ENCODE data around the gene AGAP1.
A peak's percentile ranks its signal among the peaks of the same experiment; 100 is the strongest.

The AGAP1 gene

GRCh38 chr2:235485362-235485761 is 8.5 kb upstream of the AGAP1 start:
- H3K4me3 ChIP-seq (ENCODE audit: low read depth, low read length), result no peak overlapping the region
- no peak for TF ChIP-seq CTCF (IDR thresholded peaks at IDR 0.05; ENCODE audit: control insufficient read depth, extremely low read depth, insufficient read depth)
- DNase-seq (ENCODE audit: low read depth), result no peak

GRCh38 chr2:235486729-235487128 is 7.1 kb upstream of the AGAP1 start:
- no peak for DNase-seq (ENCODE audit: low read depth)
- H3K4me3 ChIP-seq (ENCODE audit: low read depth, low read length), result no peak overlapping the region
- TF ChIP-seq CTCF (IDR thresholded peaks at IDR 0.05; ENCODE audit: control insufficient read depth, extremely low read depth, insufficient read depth), result no peak

- H3K4me3 ChIP-seq (ENCODE audit: low read depth, low read length), result no peak overlapping the region
- no peak for DNase-seq (ENCODE audit: low read depth)
- no peak for TF ChIP-seq CTCF (IDR thresholded peaks at IDR 0.05; ENCODE audit: control insufficient read depth, extremely low read depth, insufficient read depth)
Measured at GRCh38 chr2:235489897-235490296, 3.9 kb upstream of the AGAP1 start.

GRCh38 chr2:235492850-235493344 is 946 bp upstream of the AGAP1 start:
- DNase-seq (ENCODE audit: low read depth), result no peak
- TF ChIP-seq CTCF (IDR thresholded peaks at IDR 0.05; ENCODE audit: control insufficient read depth, extremely low read depth, insufficient read depth), result no peak
- H3K4me3 ChIP-seq (ENCODE audit: low read depth, low read length), result no peak overlapping the region

GRCh38 chr2:235493402-235493774 is 455 bp upstream of the AGAP1 start:
- peak overlapping the region; percentile 39 for H3K4me3 ChIP-seq (ENCODE audit: low read depth, low read length)
- DNase-seq (ENCODE audit: low read depth), result no peak
- no peak for TF ChIP-seq CTCF (IDR thresholded peaks at IDR 0.05; ENCODE audit: control insufficient read depth, extremely low read depth, insufficient read depth)

GRCh38 chr2:235494716-235495372 is 1.0 kb downstream of the AGAP1 start:
- no peak for DNase-seq (ENCODE audit: low read depth)
- no peak for TF ChIP-seq CTCF (IDR thresholded peaks at IDR 0.05; ENCODE audit: control insufficient read depth, extremely low read depth, insufficient read depth)
- H3K4me3 ChIP-seq (ENCODE audit: low read depth, low read length), result peak overlapping the region; percentile 68
